GM18519 (cell line): Measurements from ENCODE around the gene ZCCHC12.

Experiments
- ATAC-seq: cut with Tn5 transposase; IDR thresholded peaks from one replicate; pipeline ENCODE4 v1.9.1; 2021; ENCODE audit warnings: mild to moderate bottlenecking, moderate library complexity; ENCODE audit not compliant: unreplicated experiment, low FRiP score

Gene ZCCHC12

GRCh38 chrX:118865231-118865630, 41.6 kb downstream of the ZCCHC12 start:
- no peak for ATAC-seq

GRCh38 chrX:118867251-118867650, 43.6 kb downstream of the ZCCHC12 start:
- no peak for ATAC-seq

GRCh38 chrX:118872102-118872566, 48.5 kb downstream of the ZCCHC12 start:
- no peak for ATAC-seq
